Ovary (tissue), 9 donors: Measurements from ENCODE around the gene RPTOR. TPM values are rescaled to one million over a fixed set of nuclear protein-coding genes. Genes with fewer than 3 reads are reported as not detected.
A peak's percentile ranks its signal among the peaks of the same experiment; 100 is the strongest.

Source experiments
- DNase-seq, 5 donors: peaks; one replicate each; pipeline ENCODE4 v3.0.0-alpha.2; 2019 to 2020
- H3K27ac ChIP-seq, 2 donors: fragments of 200-600 bp; one replicate each; pipeline versions ENCODE4 v1.5.1 to v1.8.0; 2019 to 2022
- H3K27me3 ChIP-seq: fragments of 200-600 bp; one replicate; pipeline ENCODE4 v1.8.0; 2022
- H3K36me3 ChIP-seq: fragments of 200-600 bp; sonication (generic); one replicate; pipeline ENCODE4 v1.5.1; 2019
- H3K4me1 ChIP-seq: one replicate; pipeline ENCODE4 v1.8.1; 2013; ENCODE audit warnings: mild to moderate bottlenecking, moderate library complexity; ENCODE audit not compliant: insufficient read depth
- H3K4me3 ChIP-seq: fragments of 200-600 bp; sonication (generic); one replicate; pipeline ENCODE4 v1.5.1; 2017
- H3K9me3 ChIP-seq, 2 donors: fragments of 200-600 bp in 1 of 2; sonication (generic) in 1 of 2; one replicate each; pipeline versions ENCODE4 v1.5.1 to v1.8.1; 2013 to 2019; ENCODE audit warnings: mild to moderate bottlenecking in 1 of 2, moderate library complexity in 1 of 2
- CTCF ChIP-seq, 3 donors: fragments of 450-650 bp in 2 of 3; fragments of 200-600 bp in 1 of 3; IDR thresholded peaks; one replicate each; pipeline versions ENCODE4 v1.5.1 to v1.8.0; 2016 to 2022; ENCODE audit warnings: antibody characterized with exemption in 3 of 3, mild to moderate bottlenecking in 1 of 3
- EP300 ChIP-seq: sonication (generic); formaldehyde crosslinking; IDR thresholded peaks from one replicate; pipeline ENCODE4 v1.6.1; 2017; ENCODE audit warnings: antibody characterized with exemption
- POLR2A ChIP-seq: fragments of 450-650 bp; IDR thresholded peaks from one replicate; pipeline ENCODE4 v1.6.1; 2017; ENCODE audit warnings: antibody characterized with exemption, mild to moderate bottlenecking, moderate library complexity
- WGBS, 3 donors: extraction: QIAGEN DNeasy Blood & Tissue Kit in 1 of 3; methylation state at CpG; one replicate each; pipeline versions ENCODE4 v1.1.5 to v1.1.7; 2013 to 2017; 5-methylcytosine and 5-hydroxymethylcytosine counted together
- intact Hi-C, 4 donors: fragments of 100-400 bp; cut with DNase I; formaldehyde crosslinking; loops; one replicate each; pipeline versions ENCODE4 v1.11.0 to v1.15.1; 2022 to 2023
- polyA plus RNA-seq, 2 donors: library from polyadenylated mRNA; stranded (reverse); fragments of 200-250 nt in 1 of 2; fragments of 350-450 nt in 1 of 2; fragmentation: Illumina TruSeq in 1 of 2; extraction: RNeasy Lipid Tissue Mini Kit (QIAGEN cat#74804) in 1 of 2; gene quantifications; one replicate each; pipeline ENCODE4 v1.2.3, GENCODE V29; 2013 to 2014
- total RNA-seq, 7 donors: library from RNA; depleted of rRNA in 2 of 7; stranded (reverse); fragments of >200 nt in 2 of 7; fragmentation: NEBNext Ultra II Directional in 3 of 7; extraction: Animal tissue kit (Norgen Biotek cat#: 25700) in 3 of 7; gene quantifications; one replicate each; pipeline versions ENCODE4 v1.1.0 to v1.2.4, GENCODE V29; 2016 to 2023
- donor health status: DM: no; HTN: no; CAD: no; lungs with moderate emphysema.
- donor health status: DM: no; HTN: no; CAD: no.
- donor health status: Bipolar disorder and iron deficiency.
- donor health status: DM: yes; HTN: yes; CAD: no.
- donor health status: DM: no; HTN: no; CAD: no.
- donor health status: DM: yes; HTN: yes; CAD: no.

RPTOR gene
- total and polyA plus RNA-seq, 9 donors, result 11.1 to 41.9 (median 27.9) TPM

DNA sequence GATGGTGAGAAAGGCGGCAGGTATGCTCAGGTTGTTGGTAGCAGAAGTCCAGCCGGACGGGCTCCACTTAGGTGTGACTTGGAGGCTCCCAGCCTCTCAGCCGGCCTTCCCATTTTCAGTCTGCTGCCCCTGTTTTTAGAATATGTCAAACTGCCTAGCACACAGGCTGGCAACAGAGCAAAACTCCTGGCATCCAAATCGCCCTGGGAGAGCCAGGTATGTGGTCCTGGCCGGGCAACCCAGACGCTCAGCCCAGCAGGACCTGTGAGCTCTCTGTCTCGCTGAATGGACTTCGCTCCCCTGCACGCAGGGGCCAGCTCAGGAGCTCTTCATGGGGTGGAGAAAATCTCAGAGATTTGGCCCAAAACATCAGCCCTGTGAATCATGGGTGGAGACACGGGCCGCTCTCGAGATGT lies 299.1 kb downstream of the RPTOR start:
- Histone ChIP-seq H3K9me3 (no peaks in the 10 kb centered on the region), H3K27me3 (no peaks in the 10 kb centered on the region), H3K4me3 (no peak overlapping the region), H3K27ac (no peak overlapping the region), H3K36me3 (no peaks in the 10 kb centered on the region), H3K4me1 (no peaks in the 10 kb centered on the region)
- WGBS, 3 donors, result 92 to 94% (median 92%) methylated on average over 13 of the region's 13 CpGs
- intact Hi-C loops, result no loop called here
- no peak for TF ChIP-seq POLR2A
- TF ChIP-seq EP300, result no peak
- no peak for TF ChIP-seq CTCF (IDR thresholded peaks at IDR 0.05)
- DNase-seq, result peak in 1 of 5 donors; percentile 11

- Histone ChIP-seq H3K27me3 (no peaks in the 10 kb centered on the region), H3K9me3 (no peaks in the 10 kb centered on the region), H3K4me1 (no peaks in the 10 kb centered on the region), H3K4me3 (no peak overlapping the region), H3K27ac (no peak overlapping the region), H3K36me3 (no peaks in the 10 kb centered on the region)
- TF ChIP-seq POLR2A (no peak), EP300 (no peak), CTCF (IDR thresholded peaks at IDR 0.05) (no peak)
- 92 to 95% (median 93%) methylated on average over 25 of the region's 25 CpGs for WGBS, 3 donors
- DNase-seq, result no peak
- intact Hi-C loops, result no loop called here
Observed at GRCh38 chr17:80844418-80844990, 299.9 kb downstream of the RPTOR start.

- Histone ChIP-seq H3K36me3 (no peaks in the 10 kb centered on the region), H3K9me3 (no peaks in the 10 kb centered on the region), H3K4me3 (no peak overlapping the region), H3K4me1 (no peaks in the 10 kb centered on the region), H3K27me3 (no peaks in the 10 kb centered on the region), H3K27ac (no peak overlapping the region)
- WGBS, 3 donors, result 86 to 92% (median 87%) methylated on average over 31 of the region's 31 CpGs
- no peak for DNase-seq
- intact Hi-C loops, result no loop called here
- TF ChIP-seq EP300 (no peak), POLR2A (no peak), CTCF (IDR thresholded peaks at IDR 0.05) (no peak)
Observed at GRCh38 chr17:80845069-80845862, 300.6 kb downstream of the RPTOR start.

DNA sequence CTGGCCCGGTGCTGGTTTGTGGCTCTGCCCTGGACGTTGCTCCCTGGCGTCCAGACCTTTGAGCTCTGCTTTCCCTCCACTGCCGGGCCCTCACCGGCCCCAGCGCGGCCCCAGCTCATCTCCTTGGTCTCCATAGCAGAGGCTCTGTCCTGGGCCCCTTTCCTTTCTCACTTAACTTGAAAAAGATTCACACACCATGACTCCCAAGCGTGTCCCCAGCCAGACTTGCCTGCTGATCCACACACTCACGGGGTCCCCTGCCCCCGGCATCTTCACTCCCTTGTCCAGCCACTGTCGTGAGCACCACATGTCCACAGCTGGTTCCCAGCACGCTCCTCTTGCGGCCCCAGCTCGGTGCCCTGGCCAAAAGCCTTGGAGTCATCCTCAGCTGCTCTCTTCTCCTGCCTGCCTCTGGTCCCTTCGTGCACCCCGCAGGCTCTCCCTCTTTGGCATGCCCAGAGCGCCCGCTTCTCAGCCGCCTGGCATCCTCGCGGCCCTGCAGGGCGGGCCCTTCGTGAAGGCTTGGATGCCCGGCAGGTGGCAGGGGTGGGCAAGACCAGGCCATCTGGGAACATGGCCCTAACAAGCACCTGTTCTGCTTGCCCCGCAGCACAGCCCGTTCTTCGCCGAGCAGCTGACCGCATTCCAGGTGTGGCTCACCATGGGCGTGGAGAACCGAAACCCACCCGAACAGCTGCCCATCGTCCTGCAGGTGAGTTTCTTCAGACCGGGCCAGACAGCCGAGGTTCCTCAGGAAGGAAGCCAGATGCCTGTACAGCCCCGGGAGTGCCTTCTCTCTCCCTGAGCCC lies 301.4 kb downstream of the RPTOR start:
- H3K4me3 ChIP-seq, result no peak overlapping the region
- intact Hi-C loops, result no loop called here
- H3K36me3 ChIP-seq, result no peaks in the 10 kb centered on the region
- H3K9me3 ChIP-seq, result no peaks in the 10 kb centered on the region
- TF ChIP-seq CTCF (IDR thresholded peaks at IDR 0.05), result no peak
- TF ChIP-seq EP300, result no peak
- TF ChIP-seq POLR2A, result no peak
- 89 to 92% (median 90%) methylated on average over 36 of the region's 36 CpGs for WGBS, 3 donors
- H3K27me3 ChIP-seq, result no peaks in the 10 kb centered on the region
- no peak for DNase-seq
- no peaks in the 10 kb centered on the region for H3K4me1 ChIP-seq
- H3K27ac ChIP-seq, result no peak overlapping the region
